Right forelimb (tissue), 1 donor: ENCODE results near the gene VTCN1.
"Not testable (repeated sequence)": the region's sequence is repeated elsewhere in the genome, so short reads cannot be mapped to it uniquely, and the experiment has no call there.

Experiments
- DNase-seq: peaks from one replicate; pipeline ENCODE4 v3.0.0-alpha.2; 2018

Gene VTCN1, protein sequence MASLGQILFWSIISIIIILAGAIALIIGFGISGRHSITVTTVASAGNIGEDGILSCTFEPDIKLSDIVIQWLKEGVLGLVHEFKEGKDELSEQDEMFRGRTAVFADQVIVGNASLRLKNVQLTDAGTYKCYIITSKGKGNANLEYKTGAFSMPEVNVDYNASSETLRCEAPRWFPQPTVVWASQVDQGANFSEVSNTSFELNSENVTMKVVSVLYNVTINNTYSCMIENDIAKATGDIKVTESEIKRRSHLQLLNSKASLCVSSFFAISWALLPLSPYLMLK

DNA sequence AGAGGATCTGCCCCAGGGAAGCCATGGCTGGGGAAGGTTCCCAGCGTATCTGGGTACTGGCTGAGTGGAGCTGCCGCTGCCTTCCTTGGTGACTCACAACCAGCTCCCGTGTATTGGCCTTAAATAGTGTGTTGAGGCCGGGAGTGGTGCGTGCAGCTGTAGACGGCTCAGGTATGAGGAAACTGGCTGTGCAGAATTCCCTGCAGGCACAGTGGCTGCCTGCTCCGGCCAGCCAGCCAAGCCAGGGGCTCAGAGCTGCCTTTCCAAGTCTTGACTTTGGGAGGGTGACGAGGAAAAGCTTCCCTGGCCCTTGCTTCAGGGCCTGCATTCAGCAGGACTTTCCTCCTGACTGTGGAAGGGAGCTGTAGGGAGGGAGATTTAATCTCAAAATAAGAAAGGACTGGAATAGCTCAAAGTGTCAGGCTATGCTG lies at the start of gene VTCN1:
VTCN1 (minus strand) TSS at position 97 of the 431 bp plus-strand sequence; CDS start at position 25, 72 bp downstream.
- DNase-seq: no peak

DNA sequence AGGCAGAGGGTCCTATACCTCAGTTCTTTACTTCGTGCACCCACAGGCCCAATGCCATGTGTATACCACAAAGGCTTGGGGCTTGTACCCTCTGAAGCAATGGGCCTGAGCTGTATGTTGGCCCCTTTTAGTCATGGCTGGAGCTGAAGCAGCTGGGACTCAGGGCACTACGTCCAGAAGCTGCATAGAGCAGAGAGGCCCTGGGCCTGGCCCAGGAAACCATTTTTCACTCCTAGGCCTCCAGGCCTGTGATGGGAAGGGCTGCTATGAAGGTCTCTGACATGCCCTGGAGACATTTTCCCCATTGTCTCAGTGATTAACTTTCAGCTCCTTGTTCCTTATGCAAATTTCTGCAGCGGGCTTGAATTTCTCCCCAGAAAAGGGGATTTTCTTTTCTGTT lies 48.1 kb upstream of the VTCN1 start:
- DNase-seq: no peak

DNA sequence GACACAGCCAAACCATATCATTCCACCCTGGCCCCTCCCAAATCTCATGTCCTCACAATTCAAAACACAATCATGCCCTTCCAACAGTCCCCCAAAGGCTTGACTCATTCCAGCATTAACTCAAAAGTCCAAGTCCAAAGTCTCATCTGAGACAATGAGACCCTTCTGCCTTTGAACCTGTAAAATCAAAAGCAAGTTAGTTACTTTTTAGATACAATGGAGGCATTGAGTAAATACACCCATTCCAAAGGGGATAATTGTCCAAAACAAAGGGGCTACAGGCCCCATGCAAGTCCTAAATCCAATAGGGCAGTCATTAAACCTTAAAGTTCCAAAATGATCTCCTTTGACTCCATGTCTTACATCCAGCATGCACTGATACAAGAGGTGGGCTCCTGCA lies 47.3 kb upstream of the VTCN1 start:
- not testable (repeated sequence) for DNase-seq

DNA sequence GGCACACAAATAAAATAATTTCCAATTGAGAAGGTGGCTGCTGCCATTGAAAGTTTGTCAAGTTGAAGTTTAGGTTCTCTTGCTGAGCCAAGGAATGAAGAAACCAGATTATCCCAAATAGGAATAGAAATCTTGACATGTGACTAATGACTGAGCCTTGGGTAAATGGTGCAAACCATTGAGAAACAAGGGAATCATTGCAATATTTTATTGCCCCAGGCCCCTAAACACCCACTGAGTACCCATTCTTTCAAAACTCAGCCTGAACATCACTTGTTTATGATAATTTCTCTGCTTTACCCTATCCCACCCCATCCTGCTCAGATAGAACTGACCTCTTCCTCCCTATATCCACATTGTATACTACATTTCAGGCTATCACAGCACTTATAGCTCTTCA lies 46.6 kb upstream of the VTCN1 start:
- no peak for DNase-seq

DNA sequence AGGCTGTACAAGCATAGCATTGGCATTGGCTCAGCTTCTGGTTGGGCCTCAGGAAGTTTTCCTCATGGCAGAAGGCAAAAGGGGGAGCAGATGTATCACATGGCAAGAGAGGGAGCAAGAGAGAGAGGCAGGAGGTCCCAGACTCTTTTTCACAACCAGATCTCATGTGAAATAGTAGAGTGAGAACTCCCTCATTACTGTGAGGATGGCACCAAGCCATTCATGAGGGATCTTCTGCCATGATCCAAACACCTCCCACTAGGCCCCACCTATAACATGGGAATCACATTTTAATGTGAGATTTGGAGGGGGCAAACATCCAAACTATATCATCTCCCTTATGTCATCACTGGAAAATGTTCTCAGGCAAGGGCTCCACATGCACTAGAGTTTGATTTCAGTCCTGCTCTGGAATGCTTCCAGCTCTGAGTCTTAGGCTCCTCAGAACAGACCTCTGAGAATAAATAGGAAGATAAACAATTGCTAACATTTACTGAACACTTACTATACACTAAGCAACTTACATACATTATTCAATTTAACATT lies 39.4 kb upstream of the VTCN1 start:
- no peak for DNase-seq

DNA sequence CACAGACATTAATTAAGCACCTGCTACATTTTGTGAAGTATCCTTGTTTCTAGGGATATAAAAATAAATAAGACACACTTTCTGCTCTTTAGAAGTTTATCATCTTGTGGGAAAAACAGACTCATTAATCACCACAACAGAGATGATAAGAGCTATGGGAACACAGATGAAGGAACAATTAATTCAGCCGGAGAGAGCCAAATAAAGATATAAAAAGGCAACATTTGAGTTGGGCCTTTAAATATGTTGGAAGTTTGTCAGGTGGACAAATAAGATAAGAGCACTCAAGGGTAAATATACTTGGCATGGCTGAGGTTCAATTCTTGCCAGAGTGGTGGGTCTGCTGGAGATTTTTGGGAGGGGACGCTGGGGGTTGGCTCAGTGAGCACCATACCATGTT lies 34.2 kb upstream of the VTCN1 start:
- DNase-seq: no peak

DNA sequence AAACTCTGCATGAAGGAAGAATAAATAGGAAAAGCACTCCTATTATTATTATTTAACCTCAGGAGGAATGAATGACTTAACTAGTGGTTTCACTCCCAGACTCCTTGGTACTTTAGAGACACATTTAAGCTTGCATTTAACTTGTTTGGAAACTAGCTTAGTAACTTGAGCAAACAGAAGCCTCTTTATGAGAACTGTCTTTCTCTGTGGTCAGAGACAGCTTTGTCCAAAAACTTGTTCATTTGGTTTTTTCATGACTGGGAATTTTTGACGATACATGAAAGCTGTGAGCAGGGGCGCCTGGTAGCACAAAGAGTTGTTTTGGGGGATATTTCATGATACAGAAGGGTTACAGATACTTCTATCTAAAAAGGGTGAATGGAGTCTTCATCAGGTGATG lies 33.6 kb upstream of the VTCN1 start:
- no peak for DNase-seq

DNA sequence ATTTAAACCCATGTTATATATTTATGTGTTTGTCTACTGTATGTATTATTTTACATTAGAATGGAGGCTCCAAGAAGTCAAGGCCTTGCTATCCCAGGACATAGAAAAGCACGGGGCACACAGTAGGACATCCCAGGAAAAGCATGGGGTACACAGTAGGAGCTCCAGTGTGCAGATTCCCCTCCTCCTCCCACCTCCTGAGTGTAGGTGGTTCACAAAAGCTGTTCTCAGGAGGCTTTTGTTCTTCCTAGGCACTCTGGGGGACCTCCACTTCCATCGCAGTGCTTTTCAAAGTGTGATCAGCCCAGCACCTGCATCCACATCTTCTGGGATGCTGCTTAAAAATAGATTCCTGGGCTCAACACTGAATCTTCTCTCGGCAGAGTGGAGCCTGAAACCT lies 30.8 kb upstream of the VTCN1 start:
- no peak for DNase-seq

DNA sequence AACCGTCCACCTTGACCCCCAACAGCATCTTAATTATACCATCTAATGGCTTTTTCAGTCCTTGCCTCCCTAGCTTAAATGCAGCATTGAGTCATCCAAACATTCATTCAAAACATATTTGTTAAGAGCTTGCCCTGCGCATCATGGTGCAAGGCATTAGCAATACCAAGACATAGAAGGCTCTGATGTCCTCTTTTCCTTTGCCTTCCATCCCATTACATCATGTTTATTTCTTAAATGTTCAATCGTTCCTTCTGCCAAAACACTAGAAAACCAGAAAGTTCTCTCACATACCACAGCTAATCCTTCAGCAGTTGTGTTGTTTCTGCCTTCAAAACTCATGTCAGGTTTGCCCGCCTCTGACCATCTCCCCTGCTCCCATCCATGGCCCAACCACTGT lies 29.8 kb upstream of the VTCN1 start:
- DNase-seq: no peak

DNA sequence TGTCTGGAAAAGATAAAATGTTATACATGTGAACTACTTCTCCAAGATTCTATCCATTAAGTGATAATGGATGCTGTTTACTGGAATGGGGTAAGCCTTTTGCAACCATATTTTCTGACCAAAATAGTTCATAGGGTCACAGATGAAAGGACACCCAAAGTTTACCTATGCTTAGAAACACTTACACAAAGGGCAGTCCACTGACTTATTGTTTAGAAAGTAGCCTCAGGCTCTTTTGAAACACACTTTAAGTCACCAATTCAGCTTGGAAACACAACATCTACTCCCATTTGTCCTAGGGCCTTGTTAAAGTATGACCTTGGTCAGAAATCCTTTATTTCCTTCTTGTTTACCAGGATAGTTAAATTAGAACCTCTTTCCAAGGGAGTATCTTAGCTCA lies 28.7 kb upstream of the VTCN1 start:
- no peak for DNase-seq

DNA sequence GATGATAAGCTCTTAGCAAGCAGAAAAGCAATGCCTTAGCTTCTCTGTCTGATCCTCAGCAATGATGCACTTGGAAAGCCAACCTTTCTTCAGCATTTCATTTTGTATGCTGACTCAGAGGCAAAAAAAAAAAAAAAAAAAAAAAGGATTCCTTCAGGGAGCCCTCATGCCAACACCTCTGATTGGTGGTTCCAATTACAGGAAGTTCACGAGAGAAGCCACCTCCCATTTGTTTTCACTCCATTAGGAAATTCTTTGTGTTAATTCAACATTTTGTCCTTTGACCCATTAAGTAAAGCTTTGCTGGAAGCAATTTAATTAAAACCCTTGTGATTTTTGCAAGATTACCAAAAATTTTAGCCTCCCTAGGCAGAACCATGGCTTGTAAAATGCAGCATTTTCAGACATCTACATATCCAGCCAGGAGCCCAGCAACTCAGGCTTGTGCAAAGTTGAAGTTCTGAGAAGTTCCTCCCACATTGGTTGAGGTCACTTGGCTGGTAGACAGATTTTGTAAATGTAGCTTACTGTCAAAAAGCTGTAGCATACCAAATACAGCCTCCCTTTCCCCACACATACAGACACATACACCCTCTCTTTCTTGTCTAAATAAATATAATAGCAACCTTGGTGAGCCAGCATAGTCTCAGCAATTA lies 27.1 kb upstream of the VTCN1 start:
- DNase-seq: no peak

DNA sequence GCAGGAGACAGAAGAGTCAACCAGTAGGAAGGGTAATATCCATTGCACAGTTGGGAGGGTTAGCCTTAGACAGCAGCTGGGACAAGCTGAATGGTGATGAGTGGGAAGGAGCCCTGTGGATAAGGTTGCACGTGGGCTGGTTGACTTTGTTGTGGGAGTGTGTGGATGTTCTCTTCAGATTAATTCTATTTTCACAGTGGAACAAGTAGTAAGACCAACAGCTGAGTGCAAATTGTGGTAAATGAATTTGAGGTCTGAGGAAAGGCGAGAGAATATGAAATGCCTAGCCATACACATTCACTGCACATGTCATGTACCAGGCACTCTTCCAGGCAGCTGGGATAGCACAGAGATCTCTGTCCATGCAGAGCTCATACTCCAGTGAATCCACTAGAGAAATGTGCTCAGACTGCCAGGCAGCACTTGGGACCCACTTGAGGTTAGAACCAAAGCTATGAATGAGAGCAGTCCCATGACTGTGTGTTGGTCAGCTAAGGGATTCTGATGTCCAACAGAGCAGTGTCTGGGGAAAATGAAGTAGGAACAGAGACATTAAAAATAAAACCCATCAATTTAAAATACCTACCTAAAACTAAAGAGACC lies 25.2 kb upstream of the VTCN1 start:
- DNase-seq: no peak

DNA sequence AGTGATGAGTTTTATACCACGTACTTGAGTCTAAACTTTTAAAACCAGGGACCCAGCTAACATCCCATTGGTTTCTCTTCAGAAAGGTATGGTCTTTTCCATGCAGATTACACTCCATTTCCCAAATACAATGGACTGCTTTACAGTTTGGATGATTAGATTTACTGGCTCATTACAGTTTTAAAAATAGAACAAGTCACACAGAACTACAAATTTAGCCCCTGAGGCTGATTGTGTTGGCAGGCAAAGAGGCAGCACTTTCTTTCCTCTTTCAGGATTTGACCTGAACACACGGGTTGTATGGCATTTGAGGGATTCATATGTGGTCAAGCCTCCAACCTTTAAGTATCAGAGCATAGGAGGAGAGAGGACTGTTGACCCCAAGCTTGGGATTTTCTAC lies 21.8 kb upstream of the VTCN1 start:
- no peak for DNase-seq

DNA sequence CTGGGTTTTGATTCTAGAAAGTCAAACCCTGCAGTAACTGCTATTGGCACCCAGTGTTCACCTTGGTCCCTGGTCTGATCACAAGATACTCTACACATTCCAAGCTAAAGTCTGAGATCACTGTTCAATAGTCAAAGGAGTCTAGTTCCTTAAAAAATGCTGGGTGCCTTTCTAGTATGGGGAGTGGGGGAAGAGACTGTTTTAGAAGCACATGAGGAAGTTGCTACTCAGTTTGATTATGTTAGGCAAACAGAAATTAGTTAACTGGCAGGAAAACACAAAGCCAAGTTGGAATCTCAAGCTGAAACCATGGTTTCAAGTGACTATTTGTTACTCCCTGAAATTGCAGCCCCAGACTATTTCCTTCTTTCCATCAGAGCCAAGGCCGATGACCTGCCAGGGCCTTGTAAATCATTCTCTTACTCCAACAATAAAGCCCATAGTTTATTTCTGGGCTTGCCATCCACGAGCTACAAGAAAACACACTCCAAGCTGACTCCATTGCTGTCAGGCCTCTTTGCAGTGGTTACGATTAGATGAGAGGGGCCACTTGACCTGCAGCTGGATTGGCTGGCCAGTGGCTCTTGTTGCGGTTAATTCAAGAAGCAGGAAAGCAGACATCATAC lies 21.1 kb upstream of the VTCN1 start:
- DNase-seq: no peak

DNA sequence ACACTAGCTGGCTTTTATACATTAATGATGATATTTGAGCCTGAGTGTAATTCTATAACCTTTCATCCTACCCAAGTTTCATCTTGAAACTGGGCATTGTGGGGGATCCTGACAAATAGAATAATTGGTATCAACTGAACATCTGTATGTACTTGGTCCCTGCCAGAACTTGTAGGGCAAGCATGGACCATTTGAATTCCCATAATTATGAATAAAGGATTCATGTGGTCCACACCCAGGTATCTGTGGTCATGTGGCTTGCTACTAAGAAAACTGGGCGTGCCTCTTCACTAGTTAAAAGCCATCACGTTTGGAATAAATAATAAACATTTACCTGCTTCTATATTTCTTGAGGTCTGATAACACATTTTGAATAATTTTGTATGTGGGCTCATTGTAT lies 20.6 kb upstream of the VTCN1 start:
- DNase-seq: no peak

DNA sequence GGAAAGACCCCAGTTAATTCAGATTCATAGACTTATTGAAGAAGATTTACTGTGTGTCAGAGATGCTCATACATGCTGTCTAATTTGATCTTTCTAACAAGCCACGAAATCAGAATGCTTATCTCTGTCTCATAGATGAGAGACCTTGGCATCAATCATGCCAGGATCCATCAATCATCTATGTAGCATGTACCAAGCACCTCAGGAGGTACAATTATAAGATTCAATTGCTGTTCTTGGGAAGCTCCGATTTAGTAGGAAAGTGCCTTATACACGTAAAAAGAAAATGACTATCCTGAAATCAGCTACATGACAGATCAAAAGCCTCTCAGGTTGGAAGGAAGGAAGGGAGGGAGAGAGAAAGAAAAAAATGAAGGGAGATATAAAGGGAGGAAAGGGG lies 18.5 kb upstream of the VTCN1 start:
- DNase-seq: no peak

DNA sequence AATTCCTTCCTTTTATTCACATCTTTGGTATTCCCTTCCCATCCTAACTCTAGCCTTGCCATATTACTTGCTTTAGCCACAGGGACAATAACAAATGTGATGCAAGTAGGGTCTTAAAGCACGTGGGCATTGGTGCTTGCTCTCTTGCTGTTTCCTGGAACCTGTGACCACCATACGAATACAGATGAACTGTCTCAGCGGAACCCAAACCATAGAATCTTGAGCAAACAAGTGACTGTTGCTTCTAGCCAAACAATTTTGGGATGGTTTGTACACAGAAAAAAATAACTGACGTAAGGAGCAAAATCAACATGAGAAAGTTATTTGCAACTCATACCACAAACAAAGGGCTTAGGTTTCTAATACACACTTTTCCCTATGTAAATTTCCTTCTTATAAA lies 15.2 kb upstream of the VTCN1 start:
- DNase-seq: no peak

DNA sequence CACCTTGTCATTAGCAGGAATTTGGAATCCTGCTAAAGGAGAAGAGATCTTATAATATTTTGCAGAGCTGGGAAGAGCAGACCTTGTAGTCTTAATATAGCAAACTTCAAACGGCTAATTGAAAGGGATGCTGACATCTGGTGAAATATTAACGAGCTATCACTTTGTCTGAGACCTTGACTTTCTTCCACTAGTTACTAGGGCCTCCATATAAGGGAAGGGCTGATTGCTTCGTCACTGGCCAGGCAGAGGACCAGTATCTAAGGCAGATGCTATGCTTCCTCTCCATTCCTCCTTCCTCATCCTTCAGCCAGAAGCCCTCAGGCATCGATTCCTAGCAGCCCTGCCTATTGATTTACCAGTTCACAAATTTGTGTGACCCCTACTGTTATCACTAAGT lies 6.0 kb upstream of the VTCN1 start:
- no peak for DNase-seq

DNA sequence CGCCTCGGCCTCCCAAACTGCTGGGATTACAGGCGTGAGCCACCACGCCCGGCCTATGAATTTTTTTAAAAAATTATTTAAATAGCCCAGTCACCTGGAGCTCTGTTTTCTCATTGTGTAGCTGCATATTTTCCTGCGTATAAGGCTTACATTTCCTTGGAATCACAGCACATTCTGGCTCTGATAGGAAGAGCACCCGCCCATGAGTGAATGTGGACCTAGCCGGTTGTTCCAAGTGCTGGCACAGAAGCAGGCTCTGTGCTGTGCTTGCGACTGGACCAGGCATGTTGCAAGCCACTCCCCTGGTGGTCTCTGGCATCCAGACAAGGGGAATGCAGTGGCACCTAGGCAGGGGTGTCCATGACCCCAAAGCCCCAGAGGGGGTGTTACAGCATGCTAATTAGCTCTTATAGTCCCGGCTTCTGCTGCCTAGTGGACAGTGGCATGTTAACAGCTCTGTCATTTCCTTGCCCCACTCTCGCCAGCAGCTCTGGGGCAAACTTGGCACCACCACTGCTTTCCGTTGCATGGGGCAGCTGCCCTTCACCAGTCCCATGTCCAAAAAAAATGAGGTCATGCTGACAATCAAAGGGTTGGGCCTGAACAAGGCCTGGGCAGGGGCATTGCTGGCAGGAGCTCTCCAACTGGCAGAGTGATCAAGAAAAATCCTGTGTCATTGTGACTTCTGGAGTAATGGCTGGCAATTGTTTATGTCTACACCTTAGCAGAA lies 5.2 kb upstream of the VTCN1 start:
- DNase-seq: no peak

DNA sequence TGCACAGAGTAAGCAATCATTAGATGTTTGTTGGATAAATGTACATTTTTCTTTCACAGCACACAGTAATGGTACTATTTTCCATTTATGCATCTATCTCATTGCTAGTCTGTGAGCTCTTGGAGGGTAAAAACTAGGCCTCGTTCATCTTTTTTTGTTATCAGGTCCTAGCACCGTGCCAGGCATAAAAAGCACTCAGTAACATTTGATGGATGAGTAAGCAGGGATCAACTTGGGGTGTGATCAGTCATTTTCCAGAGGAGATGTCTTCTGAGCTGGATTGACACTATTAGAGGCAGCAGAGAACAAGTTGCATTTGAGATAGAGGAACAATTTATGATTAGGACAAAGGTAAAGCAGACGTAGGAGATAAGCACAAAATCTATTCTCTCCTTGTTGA lies 4.3 kb upstream of the VTCN1 start:
- no peak for DNase-seq

DNA sequence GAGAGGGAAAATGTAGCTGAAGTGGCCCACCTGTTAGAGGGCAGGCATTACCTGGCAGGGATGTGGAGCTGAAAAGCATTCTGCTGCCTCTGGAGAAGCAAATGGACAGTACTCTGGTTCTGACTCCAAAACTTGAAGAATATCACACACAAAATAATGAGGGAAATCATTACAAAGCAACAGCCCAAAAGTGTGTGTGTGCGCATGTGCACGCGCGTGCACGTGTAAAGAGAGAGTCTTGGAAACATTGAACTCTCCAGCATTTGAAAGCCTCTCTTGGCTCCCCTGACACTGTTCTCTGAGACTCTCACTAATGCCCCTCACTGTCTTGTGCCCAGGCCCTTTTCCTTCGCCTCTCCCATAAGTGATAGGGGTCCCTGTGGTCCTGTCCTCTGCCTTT lies 2.3 kb upstream of the VTCN1 start:
- no peak for DNase-seq

DNA sequence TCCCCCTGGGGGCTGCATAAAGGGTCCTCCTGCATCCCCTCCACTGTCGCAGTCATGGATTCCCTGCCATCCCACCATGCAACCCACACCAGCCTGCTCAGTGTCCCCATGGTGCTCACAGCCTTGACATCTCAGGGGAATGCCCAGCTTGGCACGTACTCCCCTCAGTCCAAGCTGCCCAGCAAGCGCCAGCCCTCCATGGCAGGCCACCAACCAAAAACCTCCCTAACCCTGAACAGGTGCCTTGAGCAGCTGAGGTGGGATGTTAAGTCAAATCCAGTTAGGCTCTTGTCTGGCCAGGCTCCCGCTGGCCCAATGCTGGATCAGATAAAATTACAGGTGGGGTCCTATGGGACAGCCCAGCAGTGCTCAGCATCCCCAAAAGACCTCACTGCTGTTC lies 341 bp downstream of the VTCN1 start:
- DNase-seq: no peak

DNA sequence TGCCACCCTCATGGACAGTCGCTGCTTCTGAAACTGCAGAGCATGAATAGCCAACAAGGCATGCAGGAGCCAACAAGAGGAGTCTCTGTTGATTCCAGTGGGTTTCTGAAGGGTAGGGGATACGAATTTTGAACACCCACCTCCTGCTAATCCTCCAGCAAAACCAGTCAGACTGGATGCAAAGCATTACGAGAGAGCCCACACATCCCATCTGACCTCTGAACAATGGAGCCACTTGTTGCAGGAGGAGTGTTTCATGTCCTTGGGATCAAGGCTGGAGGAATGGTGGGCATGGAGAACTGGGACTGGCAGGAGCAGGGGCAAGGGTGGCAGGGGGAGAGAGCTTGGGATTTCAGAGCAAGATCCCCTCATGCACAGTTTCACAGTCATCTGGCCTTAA lies 1.6 kb downstream of the VTCN1 start:
- DNase-seq: no peak
